Hematopoietic multipotent progenitor cell treated with erythropoietin and hydrocortisone succinate and interleukin-3 and kit ligand, for 17 days (in vitro differentiated cells): ENCODE measurements around the gene DENND10.
"Not testable (repeated sequence)": the region's sequence is repeated elsewhere in the genome, so short reads cannot be mapped to it uniquely, and the experiment has no call there.

Experiments used
- DNase-seq: peaks from one replicate; pipeline ENCODE4 v3.0.0-alpha.2; 2015; ENCODE audit warnings: low spot score

The DENND10 gene

DNA sequence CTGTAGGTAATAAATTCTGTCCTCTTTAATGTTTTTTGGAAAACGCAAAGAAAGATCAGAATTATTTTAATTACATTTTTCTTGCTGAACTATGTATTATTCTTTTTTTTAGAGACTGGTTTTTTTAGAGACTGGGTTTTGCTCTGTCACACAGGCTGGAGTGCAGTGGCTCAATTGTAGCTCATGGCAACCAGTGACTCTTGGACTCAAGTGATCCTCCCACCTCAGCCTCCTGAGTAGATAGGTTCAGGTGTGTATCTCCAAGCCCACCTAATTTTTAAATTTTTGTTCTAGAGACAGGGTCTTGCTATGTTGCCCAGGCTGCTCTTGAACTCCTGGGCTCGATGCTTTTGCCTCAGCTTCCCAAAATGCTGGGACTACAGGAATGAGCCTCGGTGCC is 5.3 kb upstream of the DENND10 start:
- DNase-seq: no peak

DNA sequence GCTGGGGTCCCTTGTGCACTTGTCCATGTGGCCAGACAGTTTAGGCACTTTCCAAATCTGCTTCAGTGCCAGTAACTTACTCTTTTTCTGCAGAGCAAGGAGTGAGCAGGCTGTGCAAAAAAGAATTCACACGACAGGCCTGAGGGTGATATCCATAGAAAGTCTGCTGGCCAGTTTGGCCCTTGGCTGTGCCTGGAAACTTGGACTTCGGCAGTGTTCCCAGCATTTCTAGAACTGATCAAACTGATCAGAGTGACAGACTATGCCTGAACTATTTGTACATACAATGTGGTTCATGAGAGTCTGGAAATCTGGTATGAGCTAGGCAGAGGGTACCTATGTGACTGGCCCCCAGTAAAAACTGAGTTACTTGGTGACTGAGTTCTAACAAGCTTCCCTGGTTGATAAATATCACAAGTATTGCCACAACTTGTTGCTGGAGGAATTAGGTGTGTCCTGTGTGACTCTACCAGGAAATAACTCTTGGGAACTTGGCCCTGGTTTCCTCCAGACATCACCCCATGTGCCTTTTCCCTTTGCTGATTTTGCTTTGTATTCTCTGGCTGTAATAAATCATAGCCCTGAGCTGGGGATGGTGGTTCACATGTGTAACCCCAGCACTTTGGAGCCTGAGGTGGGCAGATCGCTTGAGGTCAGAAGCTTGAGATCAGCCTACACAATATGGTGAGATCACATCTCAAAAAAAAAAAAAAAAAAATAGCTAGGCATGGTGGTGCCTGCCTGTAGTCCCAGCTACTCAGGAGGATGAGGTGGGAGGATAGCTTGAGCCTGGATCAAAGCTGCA is 3.3 kb upstream of the DENND10 start:
- no peak for DNase-seq

DNA sequence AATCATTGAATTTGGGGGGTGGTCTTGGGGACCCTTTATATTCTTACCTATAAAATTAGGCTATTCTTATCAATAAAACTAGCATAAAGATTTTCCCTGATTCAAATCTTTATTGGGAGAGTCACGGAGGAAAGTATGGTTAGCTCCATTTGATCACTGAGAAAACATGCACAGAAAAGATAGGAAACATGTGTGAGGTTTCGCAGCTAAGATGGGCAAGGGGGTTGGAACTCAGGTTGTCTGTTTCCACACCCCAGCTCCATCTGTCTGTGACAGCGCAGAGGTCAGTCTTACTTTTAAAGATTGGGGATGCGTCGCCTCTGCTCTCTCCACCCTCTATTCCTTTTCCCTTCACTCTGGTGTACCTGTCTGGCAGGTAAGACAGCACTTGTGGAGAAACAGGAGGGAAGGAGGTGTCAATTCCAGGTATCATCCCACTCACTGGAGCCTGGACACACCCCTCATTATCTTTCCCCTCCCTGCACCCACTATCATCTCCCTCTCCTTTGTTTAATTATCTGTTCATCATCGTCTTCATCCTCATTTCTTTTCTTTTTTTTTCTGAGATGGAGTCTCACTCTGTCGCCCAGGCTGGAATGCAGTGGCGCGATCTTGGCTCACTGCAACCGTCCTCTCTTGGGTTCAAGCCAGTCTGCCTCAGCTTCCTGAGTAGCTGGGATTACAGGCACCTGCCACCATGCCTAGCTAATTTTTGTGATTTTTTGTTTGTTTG is 2.4 kb upstream of the DENND10 start:
- no peak for DNase-seq

DNA sequence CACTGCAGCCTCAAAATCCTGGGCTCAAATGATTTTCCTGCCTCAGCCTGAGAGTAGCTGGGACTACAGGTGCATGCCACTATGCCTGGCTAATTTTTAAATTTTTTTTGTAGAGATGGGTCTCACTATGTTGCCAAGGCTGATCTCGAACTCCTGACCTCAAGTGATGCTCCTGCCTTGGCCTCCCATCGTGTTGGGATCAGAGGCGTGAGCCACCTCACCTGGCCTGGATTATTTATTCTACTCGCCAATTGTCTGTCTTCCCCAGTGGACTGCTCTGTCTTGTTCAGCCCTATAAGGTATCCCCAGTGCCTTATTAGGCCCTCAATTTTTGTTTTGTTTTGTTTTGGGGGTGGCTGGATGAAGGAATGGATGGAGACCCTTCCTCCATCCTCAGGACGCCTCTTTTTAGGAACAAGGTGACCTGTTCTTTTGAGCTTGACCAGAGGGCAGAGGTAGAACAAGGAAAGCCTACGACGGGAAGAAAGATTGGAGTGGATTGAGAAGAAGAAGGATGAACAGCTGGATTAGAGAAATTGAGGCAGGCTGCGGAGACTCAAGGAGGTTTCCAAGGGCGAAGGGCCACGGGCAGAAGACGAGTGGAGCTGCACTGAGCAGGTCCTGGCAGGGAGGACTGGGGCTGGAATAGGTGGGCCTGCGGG is 541 bp upstream of the DENND10 start:
- DNase-seq: no peak

DNA sequence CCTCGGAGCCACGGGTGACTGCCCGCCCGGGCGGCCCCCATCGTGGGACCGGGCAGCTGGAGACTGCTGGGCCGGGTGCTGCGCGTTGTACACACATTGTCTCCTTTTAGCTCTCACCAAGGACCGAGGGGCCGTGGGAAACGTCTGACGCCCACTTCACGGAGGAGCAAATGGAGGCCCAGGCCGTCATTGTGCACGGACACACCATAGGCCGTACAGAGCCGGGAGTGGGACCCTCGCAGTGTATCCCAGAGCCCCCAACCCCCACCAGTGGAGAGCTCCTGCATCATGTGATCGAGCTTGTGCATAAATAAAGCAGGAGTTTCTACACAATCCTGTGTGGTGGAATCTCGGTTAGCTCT is 722 bp downstream of the DENND10 start:
- DNase-seq: no peak

DNA sequence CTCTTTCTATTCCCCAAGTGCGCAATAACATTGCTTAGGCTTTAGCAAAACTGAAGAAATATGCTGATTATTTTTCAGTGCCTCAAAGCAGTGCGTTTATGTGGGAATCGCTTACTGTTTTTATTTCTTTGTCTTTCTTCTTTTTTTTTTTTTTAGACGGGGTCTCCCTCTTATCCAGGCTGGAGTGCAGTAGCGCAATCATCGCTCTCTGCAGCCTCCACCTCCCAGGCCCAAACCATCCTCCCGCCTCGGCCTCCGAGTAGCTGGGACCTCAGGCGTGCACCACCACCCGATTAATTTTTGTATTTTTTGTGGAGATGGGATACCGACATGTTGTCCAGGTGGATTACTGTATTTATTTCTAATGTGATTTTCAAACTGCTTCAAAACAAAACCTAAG is 1.2 kb downstream of the DENND10 start:
- DNase-seq: no peak

DNA sequence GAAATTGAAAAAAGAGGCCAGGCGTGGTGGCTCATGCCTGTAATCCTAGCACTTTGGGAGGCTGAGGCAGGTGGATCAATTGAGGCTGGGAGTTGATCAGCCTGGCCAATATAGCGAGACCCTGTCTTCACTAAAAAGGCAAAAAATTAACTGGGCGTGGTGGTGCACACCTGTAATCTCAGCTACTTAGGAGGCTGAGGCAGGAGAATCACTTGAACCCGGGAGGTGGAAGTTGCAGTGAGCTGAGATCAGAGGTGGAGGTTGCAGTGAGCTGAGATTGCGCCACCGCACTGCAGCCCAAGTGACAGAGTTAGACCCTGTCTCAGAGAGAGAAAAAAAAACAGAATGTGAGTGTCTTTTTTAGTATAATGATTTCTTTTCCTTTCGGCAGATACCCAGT is 2.0 kb downstream of the DENND10 start:
- not testable (repeated sequence) for DNase-seq

DNA sequence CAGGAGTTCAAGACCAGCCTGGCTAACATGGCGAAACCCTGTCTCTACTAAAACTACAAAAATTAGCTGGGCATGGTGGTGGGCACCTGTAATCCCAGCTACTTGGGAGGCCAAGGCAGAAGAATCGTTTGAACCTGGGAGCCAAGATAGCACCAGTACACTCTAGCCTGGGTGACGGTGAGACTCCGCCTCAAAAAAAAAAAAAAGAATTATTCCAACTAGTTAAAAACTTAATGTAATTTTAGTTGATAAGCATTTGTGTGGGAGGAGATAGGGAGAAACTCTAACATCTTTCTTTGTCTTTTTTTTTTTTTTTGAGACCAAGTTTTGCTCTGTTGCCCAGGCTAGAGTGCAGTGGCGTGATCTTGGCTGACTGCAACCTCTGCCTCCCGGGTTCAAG is 3.2 kb downstream of the DENND10 start:
- DNase-seq: not testable (repeated sequence)

DNA sequence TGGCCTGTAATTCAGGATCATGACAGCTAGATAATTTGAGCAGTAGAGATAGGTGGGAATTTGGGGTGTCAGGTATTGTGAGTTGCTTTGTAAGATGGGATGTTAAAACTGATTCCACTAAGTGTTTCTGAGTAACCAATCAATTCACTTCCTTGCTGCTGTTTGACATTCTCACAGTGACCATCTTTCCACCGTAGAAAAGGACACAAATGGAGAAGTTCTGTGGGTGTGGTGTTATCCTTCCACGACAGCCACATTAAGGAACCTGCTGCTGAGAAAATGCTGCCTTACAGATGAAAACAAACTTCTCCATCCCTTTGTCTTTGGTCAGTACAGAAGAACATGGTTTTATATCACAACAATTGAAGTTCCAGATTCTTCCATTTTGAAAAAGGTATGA is 3.9 kb downstream of the DENND10 start:
- not testable (repeated sequence) for DNase-seq

DNA sequence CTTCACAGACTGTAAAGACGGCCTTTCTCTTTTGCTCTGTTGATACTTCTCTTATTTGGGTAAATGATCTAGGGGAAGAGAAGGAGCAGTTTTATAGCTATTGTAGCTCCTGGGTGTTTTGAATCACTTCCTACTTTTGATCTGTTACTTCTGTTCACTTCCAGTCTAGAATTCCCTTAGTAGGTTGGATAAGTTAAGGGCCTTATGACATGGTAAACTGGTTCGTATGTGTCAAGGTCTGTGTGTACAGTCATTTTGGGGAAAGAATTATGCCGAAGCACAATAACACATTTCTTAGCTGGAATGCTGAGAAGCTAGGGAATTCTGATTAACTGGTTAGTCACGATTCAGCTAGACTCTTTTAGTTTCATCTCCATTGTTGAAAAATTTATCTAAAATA is 8.1 kb downstream of the DENND10 start:
- no peak for DNase-seq

DNA sequence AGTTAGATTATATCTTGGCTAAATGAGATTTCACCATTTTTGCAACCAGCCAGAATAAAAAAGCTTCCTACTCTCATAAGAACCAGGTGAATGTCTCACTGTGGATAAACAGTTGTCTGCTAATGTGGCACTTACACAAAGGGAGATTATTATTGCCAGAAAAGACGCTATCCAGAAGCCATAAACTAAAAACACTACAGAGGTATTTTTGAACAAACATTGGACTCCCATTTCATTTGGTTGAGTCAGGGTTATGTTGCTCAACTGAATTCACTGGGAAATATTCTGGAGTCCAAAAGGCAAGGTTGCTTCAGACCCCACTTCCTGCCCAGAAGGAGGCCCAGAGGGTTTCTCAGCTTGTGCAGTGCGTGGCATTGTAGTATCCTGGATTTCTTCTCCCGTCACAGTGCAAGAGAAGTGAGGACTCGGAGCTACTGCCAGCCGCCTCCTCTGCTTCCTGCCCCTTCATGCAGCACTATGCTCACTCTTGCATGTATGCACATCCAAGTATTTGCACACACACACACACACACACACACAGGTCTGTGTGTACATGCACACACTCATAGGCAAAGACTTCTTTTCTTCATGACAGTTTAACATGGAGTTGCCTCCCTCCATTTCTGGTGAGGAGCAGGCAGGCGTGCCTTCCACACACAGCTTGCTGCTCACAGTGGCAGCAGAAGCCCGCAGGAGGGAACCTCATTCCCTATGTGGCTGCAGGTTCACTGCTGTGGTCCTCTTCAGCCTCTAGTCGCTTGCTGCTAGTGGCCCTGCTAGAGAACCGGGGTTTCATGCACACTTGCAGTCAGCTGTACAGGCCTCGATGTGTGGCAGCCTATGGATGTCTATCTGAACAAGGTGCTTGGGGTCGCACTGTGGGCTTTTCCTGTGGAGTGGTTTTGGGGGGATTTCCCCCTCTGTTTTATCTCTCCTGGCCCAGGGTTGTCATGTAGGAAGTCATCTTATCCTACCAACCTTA is 10.1 kb downstream of the DENND10 start:
- DNase-seq: no peak

DNA sequence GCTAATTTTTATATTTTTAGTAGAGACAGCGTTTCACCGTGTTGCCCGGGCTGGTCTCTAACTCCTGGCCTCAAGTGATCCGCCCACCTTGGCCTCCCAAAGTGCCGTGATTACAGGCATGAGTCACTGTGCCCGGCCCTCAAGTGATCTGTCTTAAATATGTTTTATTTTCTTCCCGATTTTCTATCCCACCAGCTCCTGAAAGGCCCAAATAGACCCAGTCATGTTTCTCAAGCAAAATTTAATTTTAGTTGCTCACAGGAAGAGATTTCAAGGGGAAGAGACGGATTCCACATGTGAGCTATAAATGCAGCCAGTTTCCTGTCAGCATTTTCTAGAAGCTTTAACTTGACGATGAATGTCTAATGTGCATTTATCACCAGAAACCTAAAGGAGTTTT is 12.0 kb downstream of the DENND10 start:
- DNase-seq: no peak

DNA sequence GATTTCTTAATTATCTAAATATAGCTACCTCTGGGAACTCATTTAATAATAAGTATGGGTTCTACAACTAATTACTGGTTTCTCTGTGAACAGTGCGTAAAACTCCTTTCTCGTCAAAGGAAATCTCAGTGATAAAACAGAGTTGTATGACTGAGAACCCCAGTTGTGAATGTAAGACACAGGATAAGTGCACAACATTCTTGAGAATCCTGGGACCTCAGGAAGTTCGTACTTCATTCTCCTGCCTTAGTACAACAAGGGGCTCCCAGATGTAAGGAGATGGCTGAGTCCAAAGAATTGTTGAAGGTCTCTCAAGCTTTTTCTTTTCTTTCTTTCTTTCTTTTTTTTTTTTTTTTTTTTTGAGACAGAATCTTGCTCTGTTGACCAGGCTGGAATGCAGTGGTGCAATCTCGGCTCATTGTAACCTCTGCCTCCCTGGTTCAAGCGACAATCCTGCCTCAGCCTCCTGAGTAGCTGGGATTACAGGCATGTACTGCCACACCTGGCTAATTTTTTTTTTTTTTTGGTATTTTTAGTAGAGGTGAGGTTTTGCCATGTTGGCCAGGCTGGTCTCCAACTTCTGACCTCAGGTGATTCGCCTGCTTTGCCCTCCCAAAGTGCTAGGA is 12.5 kb downstream of the DENND10 start:
- no peak for DNase-seq

DNA sequence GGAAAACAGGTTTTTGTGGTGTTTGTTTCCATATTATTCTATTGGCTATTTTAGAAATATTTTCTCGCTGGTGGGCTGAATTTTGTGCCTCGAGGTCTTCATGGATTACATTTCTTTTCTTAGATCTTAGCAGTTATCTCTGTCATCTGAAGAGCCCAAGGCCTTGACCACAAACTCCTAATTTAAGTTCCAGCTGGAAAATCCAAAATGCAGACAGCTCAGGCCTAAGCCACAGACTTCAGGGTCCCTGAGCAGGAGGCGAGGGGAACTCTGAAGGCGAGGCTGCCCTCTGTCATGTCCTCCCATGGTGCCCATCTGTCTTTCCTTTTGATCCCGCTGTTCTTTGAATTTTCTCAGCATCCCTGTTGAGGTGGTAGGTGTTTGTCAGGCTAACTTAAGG is 14.3 kb downstream of the DENND10 start:
- DNase-seq: no peak

DNA sequence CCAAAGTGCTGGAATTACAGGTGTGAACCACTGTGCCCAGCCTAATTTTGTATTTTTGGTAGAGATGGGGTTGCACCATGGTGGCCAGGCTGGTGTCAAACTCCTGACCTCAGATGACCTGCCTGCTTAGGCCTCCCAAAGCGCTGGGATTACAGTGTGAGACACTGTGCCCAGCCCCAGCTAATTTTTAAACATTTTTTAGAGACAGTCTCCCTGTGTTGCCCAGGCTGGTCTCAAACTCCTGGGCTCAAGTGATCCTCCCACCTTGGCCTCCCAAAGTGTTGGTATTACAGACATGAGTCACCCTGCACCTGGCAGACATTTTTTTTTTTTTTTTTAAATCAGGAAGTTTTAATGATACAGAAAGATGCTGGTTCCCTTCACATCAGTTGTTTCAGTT is 15.5 kb downstream of the DENND10 start:
- DNase-seq: no peak

DNA sequence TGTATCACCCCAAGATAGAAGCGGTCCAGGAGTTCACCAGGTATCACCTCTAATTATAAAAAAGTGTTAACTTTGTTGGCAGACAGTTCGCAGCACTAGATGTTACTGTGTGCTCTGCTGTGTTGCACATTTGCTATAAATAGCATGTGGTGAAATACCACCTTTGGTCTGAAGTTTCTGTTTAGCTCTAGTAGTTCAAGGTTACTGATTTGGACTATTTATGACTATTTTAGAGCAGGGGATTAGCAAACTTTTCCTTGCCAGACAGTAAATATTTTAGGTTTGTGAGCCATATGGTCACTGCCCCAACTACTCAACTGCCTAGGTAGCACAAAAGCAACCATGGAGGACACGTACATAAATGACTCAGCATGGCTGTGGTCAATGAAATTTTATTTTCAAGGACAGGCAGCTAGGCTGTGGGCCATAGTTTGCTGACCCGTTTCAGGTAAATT is 16.5 kb downstream of the DENND10 start:
- no peak for DNase-seq

DNA sequence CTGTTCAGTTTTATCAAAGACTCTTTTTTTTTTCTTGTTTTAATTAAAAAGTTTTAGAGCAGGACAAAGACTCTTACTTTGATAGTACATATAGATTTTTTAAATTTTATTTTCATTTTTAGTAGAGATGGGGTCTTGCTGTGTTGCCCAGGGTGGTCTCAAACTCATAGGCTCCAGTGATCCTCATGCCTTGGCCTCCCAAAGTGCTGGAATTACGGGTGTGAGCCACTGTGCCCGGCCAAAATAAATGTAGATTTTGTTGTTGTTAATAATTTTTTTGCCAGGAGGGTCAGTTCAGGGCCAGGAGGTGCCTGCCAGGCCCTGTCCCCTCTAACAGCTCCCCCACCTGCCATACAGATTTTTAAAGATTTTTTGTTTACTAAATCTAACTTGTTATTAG is 17.0 kb downstream of the DENND10 start:
- no peak for DNase-seq

DNA sequence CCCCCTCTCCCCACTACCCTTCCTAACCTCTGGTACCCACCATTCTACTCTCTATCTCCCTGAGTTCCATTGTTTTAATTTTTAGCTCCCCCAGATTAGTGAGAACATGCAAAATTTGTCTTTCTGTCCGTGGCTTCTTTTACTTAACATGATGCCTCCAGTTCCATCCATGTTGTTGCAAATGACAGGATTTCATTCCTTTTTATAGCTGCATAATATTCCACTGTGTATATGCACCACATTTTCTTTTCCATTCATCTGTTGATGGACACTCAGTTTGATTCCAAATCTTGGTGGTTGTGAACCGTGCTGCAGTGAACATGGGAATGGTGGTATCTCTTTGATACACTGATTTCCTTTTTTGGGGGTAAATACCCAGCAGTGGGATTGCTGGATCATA is 22.0 kb downstream of the DENND10 start:
- no peak for DNase-seq

DNA sequence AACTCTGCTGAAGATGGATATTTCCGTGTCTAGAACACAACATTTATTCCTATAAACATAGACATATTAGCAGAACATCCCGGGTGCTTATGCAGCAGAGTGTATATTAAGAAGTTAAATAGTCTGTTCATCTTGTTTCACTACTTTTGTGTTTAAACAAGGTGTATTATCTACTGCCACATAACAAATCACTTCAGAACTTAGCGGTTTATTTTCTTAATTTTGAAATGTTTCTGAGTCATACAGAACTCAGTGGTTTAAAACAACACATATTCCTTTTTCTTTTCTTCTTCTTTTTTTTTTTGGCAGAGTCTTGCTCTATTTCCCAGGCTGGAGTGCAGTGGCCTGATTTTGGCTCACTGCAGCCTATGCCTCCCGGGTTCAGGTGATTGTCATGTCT is 25.8 kb downstream of the DENND10 start:
- no peak for DNase-seq

DNA sequence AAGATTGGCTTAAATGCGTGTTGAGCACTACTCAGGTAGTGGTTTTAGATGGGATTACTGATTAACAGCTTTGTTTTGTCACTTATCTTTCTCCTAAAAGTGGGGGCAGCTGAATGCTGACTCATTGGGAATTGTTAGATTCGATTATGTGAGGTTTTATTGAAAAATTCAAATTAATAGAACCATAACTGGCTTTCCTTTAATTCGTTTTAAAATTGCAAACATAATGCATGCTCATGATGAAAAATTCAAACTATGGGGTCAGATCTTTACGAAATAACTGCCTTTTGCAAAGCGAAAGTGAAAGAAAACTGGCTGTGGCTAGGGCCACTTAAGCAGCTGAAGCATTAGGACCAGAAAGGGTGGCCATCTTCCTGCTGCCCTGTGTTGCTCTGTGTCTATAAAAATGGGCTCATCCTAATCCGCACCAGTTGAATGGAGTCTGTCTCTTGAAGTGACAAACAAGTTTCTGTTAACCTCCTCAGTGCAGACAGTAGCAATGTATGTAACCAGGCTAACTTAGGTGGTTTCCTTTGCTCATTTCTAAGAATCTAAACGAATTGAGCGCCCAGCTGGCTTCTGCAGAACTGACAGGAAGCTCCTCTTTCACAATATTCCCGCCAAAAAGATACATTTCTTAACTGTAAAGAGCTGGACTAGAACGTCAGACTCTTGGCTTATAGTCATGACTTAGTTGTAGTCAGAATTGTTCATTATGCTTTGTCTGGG is 27.8 kb downstream of the DENND10 start:
- DNase-seq: peak; percentile 57
